HepG2 (cell line): ENCODE data around the gene MT1A. TPM values are rescaled to one million over a fixed set of nuclear protein-coding genes. Genes with fewer than 3 reads are reported as not detected.

ENCODE experiments used
- AKAP8 ChIP-seq: sonication (generic); formaldehyde crosslinking; IDR thresholded peaks from 2 replicates; pipeline ENCODE4 v1.5.1; 2020; ENCODE audit warnings: mild to moderate bottlenecking, missing genetic modification reagents
- BRD4 ChIP-seq: sonication (generic); formaldehyde crosslinking; IDR thresholded peaks from 2 replicates; pipeline ENCODE4 v1.4.0; 2020; ENCODE audit warnings: missing genetic modification reagents
- DNMT3B ChIP-seq: conservative IDR thresholded peaks from 2 replicates; pipeline ENCODE4 v1.6.1; 2016; ENCODE audit warnings: missing biosample characterization, control low read depth
- DZIP1 ChIP-seq: sonication (generic); formaldehyde crosslinking; IDR thresholded peaks from 2 replicates; pipeline ENCODE4 v1.5.0; 2020; ENCODE audit warnings: mild to moderate bottlenecking, missing genetic modification reagents
- GABPA ChIP-seq, 2 experiments: IDR thresholded peaks; 2 replicates each; pipeline ENCODE4 v1.6.1; 2011 to 2016; ENCODE audit warnings: low read depth in 2 of 2, low read length in 1 of 2, missing biosample characterization in 1 of 2, missing genetic modification characterization in 1 of 2
- GPN1 ChIP-seq: sonication (generic); formaldehyde crosslinking; IDR thresholded peaks from 2 replicates; pipeline ENCODE4 v1.5.1; 2020; ENCODE audit warnings: missing genetic modification reagents, borderline replicate concordance
- HDAC6 ChIP-seq: fragments of 200-600 bp; sonication (generic); IDR thresholded peaks from 2 replicates; pipeline ENCODE4 v1.7.0; 2017; ENCODE audit warnings: mild to moderate bottlenecking, antibody characterized with exemption, low read length, low read depth
- MED13 ChIP-seq: sonication (generic); formaldehyde crosslinking; IDR thresholded peaks from 2 replicates; pipeline ENCODE4 v1.5.0; 2020; ENCODE audit warnings: missing genetic modification reagents
- MTERF4 ChIP-seq: sonication (generic); formaldehyde crosslinking; IDR thresholded peaks from 2 replicates; pipeline ENCODE4 v1.8.0; 2023; ENCODE audit warnings: mild to moderate bottlenecking, missing genetic modification reagents
- NRL ChIP-seq: sonication (generic); formaldehyde crosslinking; IDR thresholded peaks from 2 replicates; pipeline ENCODE4 v1.5.0; 2020; ENCODE audit warnings: missing genetic modification reagents, mild to moderate bottlenecking, moderate library complexity, borderline replicate concordance
- REL ChIP-seq: sonication (generic); formaldehyde crosslinking; conservative IDR thresholded peaks from 2 replicates; pipeline ENCODE4 v1.8.0; 2022; ENCODE audit warnings: mild to moderate bottlenecking, missing genetic modification reagents, moderate library complexity
- SSRP1 ChIP-seq: IDR thresholded peaks from 2 replicates; pipeline ENCODE4 v1.6.1; 2016; ENCODE audit warnings: control low read depth
- ZNF124 ChIP-seq: sonication (generic); formaldehyde crosslinking; IDR thresholded peaks from 2 replicates; pipeline ENCODE4 v1.4.0; 2020; ENCODE audit warnings: missing genetic modification reagents
- ZNF160 ChIP-seq: sonication (generic); formaldehyde crosslinking; IDR thresholded peaks from 2 replicates; pipeline ENCODE4 v1.8.0; 2022; ENCODE audit warnings: mild to moderate bottlenecking, inconsistent platforms, missing genetic modification reagents
- ZNF18 ChIP-seq: sonication (generic); formaldehyde crosslinking; IDR thresholded peaks from 2 replicates; pipeline ENCODE4 v1.8.0; 2022; ENCODE audit warnings: mild to moderate bottlenecking, missing genetic modification reagents; ENCODE audit not compliant: insufficient replicate concordance
- ZNF513 ChIP-seq: sonication (generic); formaldehyde crosslinking; conservative IDR thresholded peaks from 2 replicates; pipeline ENCODE4 v1.5.0; 2020; ENCODE audit warnings: missing genetic modification reagents
- ZNF546 ChIP-seq: sonication (generic); formaldehyde crosslinking; conservative IDR thresholded peaks from 2 replicates; pipeline ENCODE4 v1.8.1; 2023; ENCODE audit warnings: mild to moderate bottlenecking, missing genetic modification reagents
- ZNF609 ChIP-seq: sonication (generic); formaldehyde crosslinking; IDR thresholded peaks from 2 replicates; pipeline ENCODE4 v1.4.0; 2020; ENCODE audit warnings: mild to moderate bottlenecking, missing genetic modification reagents, borderline replicate concordance
- polyA plus RNA-seq, 8 experiments: library from polyadenylated mRNA; depleted of rRNA in 3 of 8; stranded (reverse) in 7 of 8; unstranded in 1 of 8; fragments of >200 nt; fragmentation: Illumina TruSeq in 4 of 8; extraction: Trizol in 4 of 8; gene quantifications; 2 replicates each; pipeline versions ENCODE4 v1.2.1 to v1.2.3, GENCODE V29; 2011 to 2016; ENCODE audit warnings: low read depth in 4 of 8, missing spikeins in 1 of 8, mixed read lengths in 1 of 8; ENCODE audit not compliant: insufficient read depth in 1 of 8
- total RNA-seq, 5 experiments: library from RNA; depleted of rRNA; stranded (reverse); fragments of >200 nt; fragmentation: Illumina TruSeq; extraction: Trizol; gene quantifications; 2 replicates each; pipeline ENCODE4 v1.2.3, GENCODE V29; 2016; ENCODE audit warnings: low read depth in 1 of 5

The MT1A gene
- total and polyA plus RNA-seq, 2 of the 13 experiments (the other 11 are each of a cell fraction or from before 2014, with no cell fraction given), result 8.3 to 10.4 TPM

GRCh38 chr16:56610017-56610608, 28.4 kb upstream of the MT1A start (continued):
- no peak for TF ChIP-seq ZNF513 (CRISPR knock-in tag)
- no peak for TF ChIP-seq GPN1
- TF ChIP-seq MTERF4, result no peak
- no peak for TF ChIP-seq ZNF546
- TF ChIP-seq DZIP1 (CRISPR knock-in tag), result no peak
- TF ChIP-seq GABPA (IDR thresholded peaks at IDR 0.05; ENCODE audit: low read depth, low read length), result no peak
- TF ChIP-seq GABPA (CRISPR knock-in tag; IDR thresholded peaks at IDR 0.05; ENCODE audit: low read depth), result peak; percentile 10
- no peak for TF ChIP-seq ZNF124 (CRISPR knock-in tag)
- 0 out of 2 replicates have a peak, but pooled peaks have one; percentile 26 for TF ChIP-seq SSRP1 (CRISPR knock-in tag)
- peak; percentile 66; the same call in 1 of the 2 replicates for TF ChIP-seq AKAP8
- no peak for TF ChIP-seq DNMT3B (CRISPR knock-in tag)
- no peak for TF ChIP-seq ZNF160
- 0 out of 2 replicates have a peak, but pooled peaks have one; percentile 25 for TF ChIP-seq REL (CRISPR knock-in tag)
- 0 out of 2 replicates have a peak, but pooled peaks have one; percentile 52 for TF ChIP-seq ZNF609 (CRISPR knock-in tag)
- no peak for TF ChIP-seq MED13 (CRISPR knock-in tag)
- no peak for TF ChIP-seq ZNF18 (CRISPR knock-in tag)
- no peak for TF ChIP-seq NRL (CRISPR knock-in tag)
- no peak for TF ChIP-seq HDAC6
- TF ChIP-seq BRD4 (CRISPR knock-in tag), result no peak
